Retinal pigment epithelial cell (primary cell): ENCODE measurements around the gene KLHL1.

ENCODE experiments used
- DNase-seq: peaks from one replicate; pipeline ENCODE4 v3.0.0-alpha.2; 2010; ENCODE audit warnings: low read depth
- H3K4me3 ChIP-seq: 2 replicates; pipeline ENCODE4 v1.5.1; 2011; ENCODE audit warnings: mild to moderate bottlenecking, low read length, control low read depth, moderate library complexity
- TF ChIP-seq, protein P1 (sequence below): conservative IDR thresholded peaks from 2 replicates; pipeline ENCODE4 v1.5.1; 2011; ENCODE audit warnings: low read depth, low read length, control low read depth, inconsistent platforms

KLHL1 gene

DNA sequence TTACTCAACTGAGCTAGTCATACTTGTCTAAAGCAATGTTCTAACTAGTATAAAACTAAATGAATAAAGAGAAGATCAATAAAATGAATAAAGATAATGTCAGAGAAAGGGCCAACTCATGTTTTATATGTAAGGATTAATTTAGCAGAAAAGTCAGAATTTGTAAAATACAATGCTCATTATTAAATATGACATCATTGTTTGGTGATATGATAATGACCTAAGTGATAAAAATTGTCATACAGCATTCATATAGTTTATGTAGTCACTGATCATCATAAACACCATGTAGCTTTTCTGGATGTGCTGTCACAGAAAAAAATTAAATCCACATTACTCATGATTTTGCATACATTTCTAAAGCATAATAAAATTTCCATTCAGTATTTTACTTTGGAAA is 3.8 kb downstream of the KLHL1 start:
- no peak for DNase-seq
- H3K4me3 ChIP-seq, result no peak overlapping the region
- TF ChIP-seq, protein P1, sequence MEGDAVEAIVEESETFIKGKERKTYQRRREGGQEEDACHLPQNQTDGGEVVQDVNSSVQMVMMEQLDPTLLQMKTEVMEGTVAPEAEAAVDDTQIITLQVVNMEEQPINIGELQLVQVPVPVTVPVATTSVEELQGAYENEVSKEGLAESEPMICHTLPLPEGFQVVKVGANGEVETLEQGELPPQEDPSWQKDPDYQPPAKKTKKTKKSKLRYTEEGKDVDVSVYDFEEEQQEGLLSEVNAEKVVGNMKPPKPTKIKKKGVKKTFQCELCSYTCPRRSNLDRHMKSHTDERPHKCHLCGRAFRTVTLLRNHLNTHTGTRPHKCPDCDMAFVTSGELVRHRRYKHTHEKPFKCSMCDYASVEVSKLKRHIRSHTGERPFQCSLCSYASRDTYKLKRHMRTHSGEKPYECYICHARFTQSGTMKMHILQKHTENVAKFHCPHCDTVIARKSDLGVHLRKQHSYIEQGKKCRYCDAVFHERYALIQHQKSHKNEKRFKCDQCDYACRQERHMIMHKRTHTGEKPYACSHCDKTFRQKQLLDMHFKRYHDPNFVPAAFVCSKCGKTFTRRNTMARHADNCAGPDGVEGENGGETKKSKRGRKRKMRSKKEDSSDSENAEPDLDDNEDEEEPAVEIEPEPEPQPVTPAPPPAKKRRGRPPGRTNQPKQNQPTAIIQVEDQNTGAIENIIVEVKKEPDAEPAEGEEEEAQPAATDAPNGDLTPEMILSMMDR, result no peak

GRCh38 chr13:70098669-70099068 is 9.6 kb downstream of the KLHL1 start:
- H3K4me3 ChIP-seq, result no peak overlapping the region
- DNase-seq, result no peak
- TF ChIP-seq, protein P1, result peak; percentile 54

DNA sequence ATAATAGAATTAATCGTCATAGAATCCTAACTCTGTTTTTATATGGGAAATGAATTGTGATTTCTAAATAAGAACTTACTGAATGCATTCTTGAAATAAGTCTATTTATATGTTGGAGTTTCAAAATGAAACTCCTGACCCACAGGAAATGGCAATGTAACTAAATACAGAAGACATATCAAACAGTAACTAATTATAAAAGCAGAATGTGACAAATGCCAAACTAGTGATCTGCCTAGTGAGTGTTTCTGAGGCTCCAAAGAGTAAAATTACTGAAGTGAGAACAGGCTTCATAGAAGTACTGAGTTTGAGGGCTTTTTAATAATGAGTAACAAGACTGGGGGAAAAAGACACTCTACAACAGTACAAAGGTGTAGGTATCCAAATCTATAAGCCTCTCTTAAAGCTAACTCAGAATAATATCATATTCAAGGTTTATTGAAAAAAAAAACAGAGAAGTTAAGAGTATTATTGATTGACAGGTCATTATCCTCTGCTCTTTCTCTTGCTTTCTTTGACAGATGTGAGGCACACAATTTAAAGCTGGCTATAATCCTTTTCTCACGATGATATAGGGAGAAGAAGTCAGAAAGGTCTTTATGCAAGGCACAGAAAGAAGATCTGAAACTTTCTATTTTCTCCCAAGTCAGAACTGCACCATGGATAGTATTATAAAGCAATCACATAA is 18.1 kb downstream of the KLHL1 start:
- no peak overlapping the region for H3K4me3 ChIP-seq
- TF ChIP-seq, protein P1, result no peak
- no peak for DNase-seq

- DNase-seq, result no peak
- no peak overlapping the region for H3K4me3 ChIP-seq
- TF ChIP-seq, protein P1, result no peak
Observed at GRCh38 chr13:70088926-70089325, 19.3 kb downstream of the KLHL1 start.

DNA sequence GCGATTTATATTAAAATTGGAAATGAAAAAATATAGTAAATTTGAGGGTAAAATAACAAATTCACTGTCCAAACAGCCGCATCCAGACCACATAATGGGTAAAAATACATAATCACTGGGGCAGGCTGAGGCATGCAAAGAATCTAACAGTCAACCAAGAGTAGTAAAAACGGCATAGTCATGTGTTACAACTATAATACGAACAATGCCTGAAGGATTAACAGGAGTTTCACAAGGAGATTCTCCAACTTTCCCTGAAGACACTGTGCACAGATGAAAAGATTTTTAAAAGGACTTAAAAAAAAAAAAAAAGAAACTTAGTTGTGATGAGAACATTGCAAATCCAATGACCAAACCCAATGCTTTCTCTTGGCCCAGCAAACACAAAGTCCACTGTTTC is 21.0 kb downstream of the KLHL1 start:
- TF ChIP-seq, protein P1, result no peak
- DNase-seq, result no peak
- H3K4me3 ChIP-seq, result no peak overlapping the region

- TF ChIP-seq, protein P1, result no peak
- H3K4me3 ChIP-seq, result no peak overlapping the region
- no peak for DNase-seq
Observed at GRCh38 chr13:70080012-70080411, 28.2 kb downstream of the KLHL1 start.

DNA sequence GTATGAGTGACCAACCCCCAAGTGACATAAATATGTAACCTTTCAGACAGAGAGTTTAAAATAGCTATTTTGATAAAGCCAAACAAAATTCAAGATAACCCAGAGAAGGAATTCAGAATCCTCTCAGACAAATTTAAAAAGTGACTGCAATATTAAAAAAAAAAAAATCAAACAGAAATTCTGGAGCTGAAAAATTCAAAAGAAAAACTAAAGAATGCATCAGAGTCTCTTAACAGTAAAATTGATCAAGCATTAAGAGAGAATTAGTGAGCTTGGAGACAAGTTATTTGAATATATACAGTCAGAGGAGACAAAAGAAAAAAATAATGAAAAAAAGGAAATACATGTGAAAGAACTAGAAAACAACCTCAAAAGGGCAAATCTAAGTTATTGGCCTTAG is 53.7 kb downstream of the KLHL1 start:
- no peak for DNase-seq
- no peak overlapping the region for H3K4me3 ChIP-seq
- TF ChIP-seq, protein P1, result no peak
